ENCODE results near the gene DCAF7.

Gene DCAF7

DNA sequence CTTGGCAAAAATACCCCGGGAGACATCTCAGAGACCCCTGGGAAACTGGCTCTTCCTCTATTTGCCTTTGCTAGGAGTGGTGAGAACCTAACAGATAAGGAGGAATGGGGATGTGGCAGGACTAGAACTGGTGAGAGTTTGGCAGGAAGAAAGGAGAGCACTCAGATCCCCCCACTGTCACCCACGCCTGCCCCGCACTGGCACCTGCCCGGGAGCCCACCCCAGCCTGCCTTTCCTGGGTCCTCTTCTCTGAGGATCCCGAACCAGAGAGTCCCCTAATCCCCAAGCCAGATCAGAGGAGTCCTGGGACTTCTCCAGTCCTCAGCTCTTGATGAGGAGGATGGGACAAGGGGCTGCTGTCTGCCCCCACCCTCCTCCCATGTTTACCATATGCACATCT is 23.4 kb upstream of the DCAF7 start:
- DNase-seq (ENCODE audit: low spot score), result no peak
- TF ChIP-seq, protein P1, sequence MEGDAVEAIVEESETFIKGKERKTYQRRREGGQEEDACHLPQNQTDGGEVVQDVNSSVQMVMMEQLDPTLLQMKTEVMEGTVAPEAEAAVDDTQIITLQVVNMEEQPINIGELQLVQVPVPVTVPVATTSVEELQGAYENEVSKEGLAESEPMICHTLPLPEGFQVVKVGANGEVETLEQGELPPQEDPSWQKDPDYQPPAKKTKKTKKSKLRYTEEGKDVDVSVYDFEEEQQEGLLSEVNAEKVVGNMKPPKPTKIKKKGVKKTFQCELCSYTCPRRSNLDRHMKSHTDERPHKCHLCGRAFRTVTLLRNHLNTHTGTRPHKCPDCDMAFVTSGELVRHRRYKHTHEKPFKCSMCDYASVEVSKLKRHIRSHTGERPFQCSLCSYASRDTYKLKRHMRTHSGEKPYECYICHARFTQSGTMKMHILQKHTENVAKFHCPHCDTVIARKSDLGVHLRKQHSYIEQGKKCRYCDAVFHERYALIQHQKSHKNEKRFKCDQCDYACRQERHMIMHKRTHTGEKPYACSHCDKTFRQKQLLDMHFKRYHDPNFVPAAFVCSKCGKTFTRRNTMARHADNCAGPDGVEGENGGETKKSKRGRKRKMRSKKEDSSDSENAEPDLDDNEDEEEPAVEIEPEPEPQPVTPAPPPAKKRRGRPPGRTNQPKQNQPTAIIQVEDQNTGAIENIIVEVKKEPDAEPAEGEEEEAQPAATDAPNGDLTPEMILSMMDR (IDR thresholded peaks at IDR 0.05; ENCODE audit: extremely low read depth, missing control alignments), result no peak

DNA sequence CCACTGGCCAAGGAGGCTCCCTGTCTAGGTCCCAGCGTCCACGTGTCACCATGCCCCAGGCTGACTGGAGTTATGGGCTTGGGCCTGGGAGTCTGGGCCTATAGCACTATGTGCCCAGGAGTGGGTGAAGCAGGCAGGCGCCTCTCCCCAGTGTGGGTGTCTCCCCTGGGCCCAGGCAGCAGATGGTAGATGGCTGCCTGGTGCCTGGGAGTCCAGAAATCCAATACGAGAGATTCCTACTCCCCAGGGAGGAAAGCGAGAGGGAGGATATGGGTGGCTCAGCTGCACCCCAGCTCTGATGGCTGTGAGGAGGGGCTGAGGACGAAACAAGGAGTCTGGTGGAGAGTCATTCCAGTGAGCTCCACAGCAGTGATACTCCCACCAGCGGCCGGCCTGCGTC is 22.1 kb upstream of the DCAF7 start:
- no peak for DNase-seq (ENCODE audit: low spot score)
- TF ChIP-seq, protein P1 (IDR thresholded peaks at IDR 0.05; ENCODE audit: extremely low read depth, missing control alignments), result no peak

DNA sequence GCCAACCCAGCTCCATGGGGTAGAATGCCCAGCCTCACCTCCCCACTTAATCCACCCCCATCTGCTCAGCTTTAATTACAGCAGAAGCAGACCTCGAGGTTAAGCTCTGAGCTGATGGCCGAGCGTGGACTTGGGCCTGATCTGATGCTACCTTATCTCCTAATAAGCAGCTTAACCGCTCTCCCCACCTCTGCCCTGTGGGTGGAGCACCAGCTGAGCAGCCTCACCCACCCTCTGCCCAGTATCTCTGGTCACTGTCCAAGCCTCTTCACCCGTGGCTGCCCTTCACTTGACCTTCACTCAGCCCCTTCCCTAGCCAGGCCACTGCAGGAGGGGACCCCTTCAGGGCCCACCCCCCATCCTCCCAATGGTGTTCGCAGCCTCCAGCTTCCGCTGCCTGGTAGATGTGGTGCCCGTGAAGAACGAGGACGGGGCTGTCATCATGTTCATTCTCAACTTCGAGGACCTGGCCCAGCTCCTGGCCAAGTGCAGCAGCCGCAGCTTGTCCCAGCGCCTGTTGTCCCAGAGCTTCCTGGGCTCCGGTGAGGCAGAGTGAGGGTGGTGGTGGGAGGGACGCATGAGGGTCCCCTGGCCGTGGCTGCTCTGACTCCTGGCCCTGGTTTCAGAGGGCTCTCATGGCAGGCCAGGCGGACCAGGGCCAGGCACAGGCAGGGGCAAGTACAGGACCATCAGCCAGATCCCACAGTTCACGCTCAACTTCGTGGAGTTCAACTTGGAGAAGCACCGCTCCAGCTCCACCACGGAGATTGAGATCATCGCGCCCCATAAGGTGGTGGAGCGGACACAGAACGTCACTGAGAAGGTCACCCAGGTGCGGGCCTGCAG is 20.3 kb upstream of the DCAF7 start:
- no peak for DNase-seq (ENCODE audit: low spot score)
- TF ChIP-seq, protein P1 (IDR thresholded peaks at IDR 0.05; ENCODE audit: extremely low read depth, missing control alignments), result no peak

DNA sequence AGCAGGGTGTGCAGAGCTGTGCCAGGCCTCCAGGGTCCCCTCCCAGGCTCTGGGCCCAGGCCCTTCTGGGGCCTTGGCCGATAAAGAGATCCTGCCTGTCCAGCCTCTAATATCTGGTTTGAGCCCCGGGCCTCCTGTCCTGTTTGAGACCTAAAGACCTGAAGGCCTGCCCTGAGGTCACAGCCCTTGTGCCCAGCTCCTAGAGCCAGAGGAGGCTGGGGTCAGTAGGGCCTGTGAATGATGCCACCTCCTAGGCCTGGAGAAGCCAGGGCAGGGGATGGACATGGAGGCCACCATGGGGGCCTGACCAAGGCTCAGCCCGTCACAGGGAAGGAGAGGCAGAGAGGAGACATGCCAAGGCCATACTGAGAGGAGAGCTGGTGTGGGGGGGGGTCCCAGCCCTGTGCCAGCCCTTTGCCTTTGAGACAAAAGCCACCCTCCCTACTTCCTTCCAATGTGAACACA is 19.7 kb upstream of the DCAF7 start:
- TF ChIP-seq, protein P1 (IDR thresholded peaks at IDR 0.05; ENCODE audit: extremely low read depth, missing control alignments), result no peak
- no peak for DNase-seq (ENCODE audit: low spot score)

DNA sequence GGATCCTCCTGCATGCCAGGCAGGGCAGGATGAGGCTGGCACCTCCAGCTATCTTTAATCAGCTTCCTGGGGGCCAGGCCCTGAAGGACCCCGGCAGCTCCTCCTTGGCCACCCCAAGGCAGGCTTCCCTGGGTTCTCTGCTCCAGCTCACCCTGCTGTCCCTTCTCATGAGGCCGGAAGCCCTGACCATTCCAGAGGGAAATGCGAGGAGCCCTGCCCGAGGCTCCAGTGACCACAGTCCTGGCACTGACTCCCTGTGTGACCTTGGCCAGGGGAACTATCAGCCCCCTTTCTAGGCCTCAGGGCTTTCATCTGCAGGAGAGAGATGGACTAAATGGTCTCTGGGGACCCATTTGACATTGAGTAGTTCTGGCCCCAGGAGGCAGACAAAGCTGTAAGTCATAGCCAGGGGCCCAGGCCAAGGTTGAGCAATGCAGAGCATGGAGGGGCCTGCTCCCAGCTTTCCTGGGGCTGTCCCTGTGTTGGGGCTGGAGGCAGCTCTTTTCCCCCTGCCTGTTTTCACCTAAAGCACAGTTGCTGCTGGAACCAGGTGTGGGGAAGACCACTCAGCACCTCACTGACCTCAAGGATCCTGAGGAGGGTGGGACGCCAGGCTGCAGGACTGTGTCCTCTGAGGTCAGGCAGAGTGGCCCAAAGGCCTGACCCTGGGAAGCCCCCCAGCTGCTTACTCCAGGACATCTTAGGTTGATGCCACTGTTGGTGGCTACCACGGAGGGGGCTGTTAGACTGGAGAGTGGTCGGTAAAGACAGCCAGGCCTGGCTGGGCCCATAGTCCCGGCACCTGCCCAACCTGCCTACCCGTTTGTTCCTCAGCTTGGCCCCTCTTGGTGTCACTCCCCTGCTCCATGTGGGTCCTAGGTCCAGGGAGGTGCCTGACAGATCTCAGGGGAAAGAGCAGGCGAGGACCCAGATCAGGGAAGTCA is 19.0 kb upstream of the DCAF7 start:
- no peak for DNase-seq (ENCODE audit: low spot score)
- TF ChIP-seq, protein P1 (IDR thresholded peaks at IDR 0.05; ENCODE audit: extremely low read depth, missing control alignments), result no peak

DNA sequence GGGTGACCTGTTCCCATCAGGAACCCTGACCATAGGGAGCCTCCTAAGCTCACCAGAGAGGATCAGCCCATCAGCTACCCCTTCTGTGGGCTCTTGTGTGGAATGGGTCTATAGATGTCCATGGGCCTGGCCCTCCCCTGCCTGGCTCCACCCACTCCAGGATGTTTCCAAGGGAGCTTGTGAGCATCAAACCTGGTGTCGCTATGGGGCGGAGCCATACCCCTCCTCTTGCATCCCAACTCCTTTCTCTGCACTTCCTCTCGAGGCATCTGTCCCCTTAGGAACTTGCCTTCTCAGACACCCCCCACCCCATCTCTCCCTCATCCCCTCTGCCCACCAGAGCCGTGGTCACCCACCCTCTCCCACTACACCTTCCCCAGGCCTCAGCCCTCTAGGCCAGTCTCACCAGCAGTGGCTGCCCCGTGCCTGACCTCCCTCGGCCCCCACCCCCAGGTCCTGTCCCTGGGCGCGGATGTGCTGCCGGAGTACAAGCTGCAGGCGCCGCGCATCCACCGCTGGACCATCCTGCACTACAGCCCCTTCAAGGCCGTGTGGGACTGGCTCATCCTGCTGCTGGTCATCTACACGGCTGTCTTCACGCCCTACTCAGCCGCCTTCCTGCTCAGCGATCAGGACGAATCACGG is 16.7 kb upstream of the DCAF7 start:
- no peak for DNase-seq (ENCODE audit: low spot score)
- TF ChIP-seq, protein P1 (IDR thresholded peaks at IDR 0.05; ENCODE audit: extremely low read depth, missing control alignments), result no peak

All from GM20000 (cell line).